Left hindlimb (tissue), 1 donor: ENCODE results near the gene TLCD3A.
"Not testable (repeated sequence)": the region's sequence is repeated elsewhere in the genome, so short reads cannot be mapped to it uniquely, and the experiment has no call there.

Experiments
- DNase-seq: peaks from one replicate; pipeline ENCODE4 v3.0.0-alpha.2; 2018

Gene TLCD3A

DNA sequence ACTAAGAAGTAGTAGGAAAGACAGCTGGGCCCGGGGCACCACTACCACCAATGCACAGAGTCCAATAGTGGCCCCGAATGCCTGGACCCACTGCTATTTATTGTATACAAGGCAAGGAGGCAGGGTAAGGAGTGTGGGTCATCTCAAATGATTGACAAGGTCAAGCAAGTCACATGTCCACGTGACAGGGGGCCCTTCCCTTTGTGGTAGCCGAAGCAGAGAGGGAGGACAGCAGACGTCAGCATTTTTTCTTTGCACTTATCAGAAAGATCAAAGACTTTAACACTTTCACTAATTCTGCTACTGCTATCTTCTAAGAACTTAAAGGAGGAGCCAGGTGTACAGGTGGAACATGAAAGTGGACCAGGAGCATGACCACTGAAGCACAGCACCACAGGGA lies 24.3 kb upstream of the TLCD3A start:
- no peak for DNase-seq

DNA sequence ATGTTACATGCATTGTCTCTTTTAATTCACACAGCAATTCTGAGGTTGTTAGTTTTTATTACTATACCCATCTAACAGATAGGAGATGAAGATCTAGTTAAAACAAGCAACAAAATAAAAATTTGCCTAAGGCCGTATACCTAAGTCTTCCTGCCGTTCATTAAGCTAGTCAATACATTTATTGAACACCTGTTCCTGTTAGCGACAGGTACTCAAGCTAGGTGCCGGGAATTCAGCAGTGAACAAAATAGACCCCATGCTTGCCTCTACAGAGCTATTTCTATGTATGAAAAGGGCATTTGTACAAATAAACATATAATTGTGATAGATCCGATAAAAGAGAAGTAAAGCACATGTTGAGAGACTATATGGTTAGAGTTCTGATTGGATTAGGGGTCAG lies 14.3 kb upstream of the TLCD3A start:
- no peak for DNase-seq

DNA sequence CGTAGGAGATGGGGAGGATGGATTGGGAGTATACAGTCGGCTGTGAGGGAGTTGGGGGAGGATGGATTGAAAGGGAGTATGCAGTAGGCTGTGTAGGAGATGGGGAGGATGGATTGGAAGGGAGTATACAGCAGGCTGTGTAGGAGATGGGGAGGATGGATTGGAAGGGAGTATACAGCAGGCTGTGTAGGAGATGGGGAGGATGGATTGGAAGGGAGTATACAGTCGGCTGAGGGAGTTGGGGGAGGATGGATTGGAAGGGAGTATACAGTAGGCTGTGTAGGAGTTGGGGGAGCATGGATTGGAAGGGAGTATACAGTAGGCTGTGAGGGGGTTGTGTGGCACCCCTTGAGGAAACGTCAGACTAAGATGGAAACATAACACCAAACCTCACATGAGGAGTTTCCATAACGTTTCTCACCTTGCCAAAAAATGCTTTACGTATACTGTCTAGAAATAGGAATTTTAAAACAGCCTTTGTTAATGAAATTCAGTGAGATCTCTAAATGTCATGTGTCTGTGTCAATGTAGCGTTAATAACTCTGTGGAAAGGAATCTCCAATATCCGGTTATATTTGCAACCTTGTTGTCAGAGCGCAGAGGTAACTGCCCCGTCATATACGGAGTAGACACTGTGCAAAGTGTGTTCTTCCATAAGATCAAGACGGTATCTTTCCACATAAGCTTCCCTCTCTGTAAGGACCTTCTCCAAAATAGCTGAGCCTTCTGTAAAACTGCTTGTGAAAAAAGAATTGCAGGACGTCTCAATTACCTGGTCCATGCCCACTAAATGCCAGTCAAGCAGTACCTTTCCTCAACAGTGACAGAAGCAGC lies 11.5 kb upstream of the TLCD3A start:
- no peak for DNase-seq

DNA sequence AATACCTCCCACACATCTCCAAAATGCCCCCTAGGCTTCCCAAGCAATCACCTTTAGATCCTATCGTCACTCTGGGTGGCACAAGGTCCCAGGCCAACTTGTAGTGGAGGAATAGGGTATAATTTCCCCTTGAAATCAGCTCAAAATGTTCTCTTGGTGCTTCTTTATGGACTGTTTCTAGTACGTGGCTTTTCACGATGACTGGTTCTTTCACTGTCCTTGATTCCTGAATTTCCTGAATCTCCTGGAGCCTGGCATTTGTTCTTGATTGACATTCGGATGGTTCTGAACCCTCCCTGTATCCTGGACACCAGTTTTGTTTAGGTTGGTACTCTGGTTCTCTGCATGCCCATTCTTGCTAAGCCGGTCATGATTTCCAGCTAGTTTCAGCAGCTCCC lies 10.9 kb upstream of the TLCD3A start:
- DNase-seq = no peak

DNA sequence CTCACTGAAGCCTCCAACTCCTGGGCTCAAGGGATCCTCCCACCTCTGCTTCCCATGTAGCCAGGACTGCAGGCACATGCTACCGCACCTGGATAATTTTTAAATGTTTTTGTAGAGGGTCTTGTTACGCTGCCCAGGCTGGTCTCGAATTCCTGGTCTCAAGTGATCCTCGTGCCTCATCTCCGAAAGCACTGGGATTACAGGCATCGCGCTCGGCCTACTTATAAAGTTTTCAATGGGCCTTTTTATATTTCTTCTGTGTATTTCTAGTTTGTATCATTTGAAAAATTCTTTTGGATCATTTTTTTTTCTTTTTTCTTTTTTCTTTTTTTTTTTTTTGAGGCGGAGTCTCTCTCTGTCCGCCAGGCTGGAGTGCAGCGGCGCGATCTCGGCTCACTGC lies 7.3 kb upstream of the TLCD3A start:
- no peak for DNase-seq

DNA sequence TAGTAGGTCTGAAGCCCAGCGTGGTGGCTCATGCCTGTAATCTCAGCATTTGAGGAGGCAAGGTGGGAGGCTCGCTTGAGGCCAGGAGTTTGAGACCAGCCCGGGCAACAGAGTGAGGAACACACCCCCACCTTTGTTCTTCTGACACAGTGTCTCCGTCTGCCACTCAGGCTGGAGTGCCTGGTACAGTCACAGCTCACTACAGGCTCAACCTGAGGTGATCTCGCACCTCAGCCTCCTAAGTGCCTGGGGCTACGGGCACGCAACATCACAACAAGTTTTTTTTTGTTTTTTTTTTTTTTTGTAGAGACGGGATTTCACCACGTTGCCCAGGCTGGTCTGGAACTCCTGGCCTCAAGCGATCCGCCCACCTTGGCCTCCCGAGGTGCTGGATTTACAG lies 6.7 kb upstream of the TLCD3A start:
- DNase-seq = no peak

DNA sequence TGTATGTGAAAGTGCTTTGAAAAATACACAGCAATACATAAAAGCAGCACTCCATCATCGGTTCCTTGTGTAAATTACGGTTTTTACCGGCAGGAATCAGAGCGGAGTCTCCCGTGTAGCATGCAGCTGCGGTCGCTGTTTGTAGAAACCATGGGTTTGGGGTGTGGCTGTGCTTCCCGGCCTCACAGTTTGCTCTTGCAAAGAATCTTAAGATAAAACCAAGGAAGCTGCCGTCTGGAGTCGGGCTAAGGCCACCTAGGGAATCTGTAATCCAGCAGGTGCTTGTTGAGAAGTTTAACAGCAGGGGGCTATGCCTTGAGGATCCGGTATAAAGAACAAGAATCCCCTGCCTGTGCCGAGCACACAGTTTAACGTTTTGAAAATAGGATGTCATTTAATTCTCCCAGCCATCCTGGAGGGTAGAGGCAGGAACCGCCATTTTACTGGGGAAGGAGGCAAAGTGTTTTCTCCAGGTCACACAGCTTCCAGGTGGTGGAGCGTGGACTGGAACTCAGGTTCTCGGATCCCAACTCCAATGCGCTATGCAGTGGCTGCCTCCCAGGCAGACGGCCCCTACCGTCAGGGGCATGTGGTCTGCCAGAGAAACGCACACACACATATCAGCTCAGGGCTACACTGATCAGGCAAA lies 6.0 kb upstream of the TLCD3A start:
- DNase-seq = no peak

DNA sequence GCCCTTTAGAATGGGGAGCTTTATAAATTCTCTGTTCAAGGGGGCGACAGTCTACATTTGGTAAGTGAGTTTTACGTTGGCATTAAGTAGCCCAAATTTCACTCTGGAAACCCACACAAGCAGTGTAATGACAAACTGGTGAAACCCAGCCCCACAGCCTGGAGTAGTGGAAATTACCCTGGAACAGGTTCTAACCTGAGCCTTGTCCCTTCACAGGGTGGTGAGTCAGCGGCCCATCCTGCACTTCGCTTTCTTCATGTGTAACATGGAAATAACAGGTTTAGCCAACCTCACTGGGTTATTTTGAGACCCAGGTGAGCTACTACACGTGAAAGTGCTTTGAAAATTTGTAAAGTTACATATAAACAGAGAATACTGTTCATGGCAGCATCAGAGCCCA lies 3.5 kb upstream of the TLCD3A start:
- no peak for DNase-seq

DNA sequence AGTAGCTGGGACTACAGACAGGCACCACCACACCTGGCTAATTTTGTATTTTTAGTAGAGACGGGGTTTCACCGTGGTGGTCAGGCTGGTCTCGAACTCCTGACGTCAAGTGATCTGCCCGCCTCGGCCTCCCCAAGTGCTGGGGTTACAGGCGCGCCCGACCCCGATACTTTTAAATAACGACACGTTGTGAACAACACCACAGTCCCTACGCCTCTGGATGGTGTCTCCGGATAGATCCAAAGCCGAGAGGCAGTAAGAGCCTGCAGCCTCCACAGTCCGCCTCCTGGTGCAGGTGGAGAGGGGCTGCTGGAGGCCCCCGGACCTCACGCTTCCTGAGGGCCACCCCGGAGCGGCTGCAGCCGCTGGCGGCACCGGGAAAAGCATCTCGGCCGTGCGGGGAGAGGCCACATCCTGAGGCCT lies 741 bp upstream of the TLCD3A start:
- peak; percentile 46 for DNase-seq

DNA sequence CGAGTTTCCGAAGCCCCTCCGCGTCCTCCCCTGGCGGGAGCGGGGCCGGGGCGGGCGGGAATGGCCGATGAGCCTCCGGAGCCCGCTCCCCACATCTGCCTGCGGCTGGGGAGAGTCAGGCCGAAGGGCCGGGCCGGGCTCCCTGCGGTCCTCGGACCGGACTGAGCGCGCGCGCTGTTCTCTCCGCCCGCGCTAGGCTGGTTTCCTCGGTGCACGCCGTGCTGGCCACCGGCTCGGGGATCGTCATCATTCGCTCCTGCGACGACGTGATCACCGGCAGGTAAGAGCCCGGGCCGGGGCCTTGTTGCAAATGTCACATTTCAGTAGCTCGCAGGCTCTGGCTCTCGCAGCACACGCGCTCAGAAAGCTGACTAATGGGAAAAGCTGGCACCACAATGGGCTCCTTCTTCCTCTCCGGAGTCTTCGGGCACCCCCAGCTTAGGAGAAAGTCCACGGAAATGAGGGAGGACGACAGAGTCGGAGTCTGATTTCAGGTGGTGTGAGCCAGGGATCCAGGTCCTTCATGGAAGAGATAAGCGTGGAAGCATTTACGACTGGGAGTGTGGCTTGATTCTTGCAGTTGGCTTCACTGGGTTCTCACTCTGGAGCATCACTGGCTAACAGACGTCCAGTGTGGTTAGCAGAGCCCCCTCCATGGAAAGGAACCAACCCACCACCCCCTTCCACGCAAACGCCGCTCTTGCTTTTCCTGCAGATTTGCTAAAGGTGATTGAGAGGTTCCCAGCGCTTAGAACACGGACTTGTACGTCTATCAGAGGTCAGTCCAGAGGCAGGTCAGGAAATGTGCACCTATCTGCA lies 715 bp downstream of the TLCD3A start:
- peak; percentile 62 for DNase-seq

DNA sequence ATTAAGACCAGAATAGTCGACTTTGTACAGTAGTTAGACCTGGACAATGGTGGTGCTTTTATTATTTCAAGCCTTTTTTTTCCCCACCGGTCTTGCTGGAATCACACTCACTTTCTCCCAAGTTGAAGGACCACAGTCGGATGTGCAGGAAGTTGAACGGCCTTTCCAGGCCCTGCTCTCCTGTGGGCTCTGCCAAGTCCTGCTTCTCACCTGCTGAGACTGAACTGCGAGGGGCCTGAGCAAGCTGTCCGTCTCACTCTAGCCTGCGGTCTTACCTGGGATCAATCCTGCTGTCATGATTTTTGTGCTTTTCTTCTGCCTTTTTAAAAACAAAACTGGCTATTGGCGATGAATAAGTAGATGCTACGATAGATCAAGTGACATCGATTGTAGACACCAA lies 1.3 kb downstream of the TLCD3A start:
- no peak for DNase-seq

DNA sequence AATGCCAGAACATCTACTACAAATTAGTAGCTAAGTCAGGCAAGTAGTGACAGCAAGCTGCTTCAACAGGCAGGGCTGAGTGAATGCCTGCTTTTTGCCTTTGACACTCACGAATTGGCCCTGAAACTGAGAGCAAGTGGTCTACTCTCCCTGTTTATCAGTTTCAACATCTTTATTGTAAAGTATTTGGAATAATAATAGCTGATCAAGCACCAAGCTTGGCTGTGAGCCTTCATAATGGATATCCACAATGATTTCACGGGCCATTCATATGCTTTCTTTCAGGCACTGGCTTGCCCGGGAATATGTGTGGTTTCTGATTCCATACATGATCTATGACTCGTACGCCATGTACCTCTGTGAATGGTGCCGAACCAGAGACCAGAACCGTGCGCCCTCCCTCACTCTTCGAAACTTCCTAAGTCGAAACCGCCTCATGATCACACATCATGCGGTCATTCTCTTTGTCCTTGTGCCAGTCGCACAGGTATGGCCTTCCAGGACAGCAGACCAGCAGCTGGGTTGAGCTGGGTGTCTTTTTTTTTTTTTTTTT lies 5.2 kb downstream of the TLCD3A start:
- no peak for DNase-seq

DNA sequence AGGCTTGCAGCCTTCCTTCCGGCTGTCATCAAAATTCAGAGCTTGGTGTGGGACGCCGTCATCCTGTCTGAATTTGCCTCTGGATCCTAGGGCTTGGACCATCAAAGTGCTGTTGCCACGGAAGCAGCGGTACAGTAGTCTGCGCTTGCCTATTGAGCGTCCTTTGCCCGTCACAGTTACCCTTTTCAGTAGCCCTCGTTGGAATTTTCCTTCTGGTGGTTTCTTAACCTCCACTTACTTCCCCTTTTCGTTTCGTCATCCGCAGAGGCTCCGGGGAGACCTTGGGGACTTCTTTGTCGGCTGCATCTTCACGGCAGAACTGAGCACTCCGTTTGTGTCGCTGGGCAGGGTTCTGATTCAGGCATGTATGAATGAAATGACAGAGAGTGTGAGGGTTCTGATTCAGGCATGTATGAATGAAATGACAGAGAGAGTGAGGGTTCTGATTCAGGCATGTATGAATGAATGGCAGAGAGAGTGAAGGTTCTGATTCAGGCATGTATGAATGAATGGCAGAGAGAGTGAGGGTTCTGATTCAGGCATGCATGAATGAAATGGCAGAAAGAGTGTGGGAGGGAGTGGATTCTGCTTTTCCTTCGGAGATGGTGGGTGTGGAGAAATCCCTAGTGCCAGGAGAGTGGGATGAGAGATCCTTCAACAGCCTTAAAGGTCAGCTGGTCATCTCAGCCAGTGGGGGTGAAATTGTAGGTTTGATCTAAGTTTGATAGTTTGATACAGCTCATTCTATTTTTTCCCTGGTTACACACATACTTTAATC lies 8.0 kb downstream of the TLCD3A start:
- DNase-seq = no peak

DNA sequence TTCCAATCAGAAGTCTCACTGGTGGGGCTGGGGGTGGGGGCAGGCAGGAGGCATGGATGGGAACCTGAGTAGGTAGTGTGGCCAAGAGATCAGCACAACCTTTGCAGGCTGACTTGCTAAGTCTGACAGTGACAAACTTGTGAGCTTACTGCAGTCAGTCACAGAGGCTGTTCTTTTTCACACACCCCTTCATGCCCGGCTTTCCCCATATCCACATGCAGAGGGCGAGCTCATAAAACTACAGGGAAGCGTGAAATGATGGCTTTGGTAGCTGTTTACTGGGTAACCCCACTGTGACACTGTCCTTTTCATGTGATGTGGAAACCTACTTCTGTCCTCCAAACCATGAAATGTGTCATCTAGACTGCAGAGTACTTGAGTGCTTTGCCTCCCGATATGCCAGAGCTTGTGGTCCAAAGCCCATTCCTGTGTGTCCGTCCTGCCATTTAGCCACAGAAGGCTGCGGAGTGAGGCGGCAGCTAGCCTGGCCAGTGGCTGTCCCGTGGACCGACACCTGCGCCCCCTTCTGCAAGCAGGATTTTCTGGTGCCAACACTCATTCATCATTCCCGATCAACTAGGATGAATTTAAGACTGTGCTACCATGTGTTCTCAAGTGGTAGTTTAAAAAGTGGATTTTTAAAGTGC lies 9.9 kb downstream of the TLCD3A start:
- no peak for DNase-seq

DNA sequence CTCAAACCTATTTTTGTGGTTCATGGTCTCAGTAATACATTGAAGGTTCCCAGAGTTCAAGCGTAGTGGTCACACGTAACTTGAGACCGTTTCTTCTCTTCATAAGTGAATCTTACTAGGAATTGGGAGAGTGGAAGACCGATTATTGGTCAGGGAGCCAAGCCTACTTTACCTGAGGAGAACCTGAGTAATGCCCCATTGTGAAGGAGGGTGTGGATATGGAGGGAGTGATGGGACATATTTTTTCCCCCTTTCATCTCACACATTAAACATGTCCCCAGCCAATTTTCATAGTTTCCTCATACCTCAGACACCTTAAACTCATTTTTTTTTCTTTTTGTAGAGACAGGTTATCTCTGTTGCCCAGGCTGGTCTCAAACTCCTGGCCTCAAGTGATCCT lies 10.7 kb downstream of the TLCD3A start:
- DNase-seq = no peak

DNA sequence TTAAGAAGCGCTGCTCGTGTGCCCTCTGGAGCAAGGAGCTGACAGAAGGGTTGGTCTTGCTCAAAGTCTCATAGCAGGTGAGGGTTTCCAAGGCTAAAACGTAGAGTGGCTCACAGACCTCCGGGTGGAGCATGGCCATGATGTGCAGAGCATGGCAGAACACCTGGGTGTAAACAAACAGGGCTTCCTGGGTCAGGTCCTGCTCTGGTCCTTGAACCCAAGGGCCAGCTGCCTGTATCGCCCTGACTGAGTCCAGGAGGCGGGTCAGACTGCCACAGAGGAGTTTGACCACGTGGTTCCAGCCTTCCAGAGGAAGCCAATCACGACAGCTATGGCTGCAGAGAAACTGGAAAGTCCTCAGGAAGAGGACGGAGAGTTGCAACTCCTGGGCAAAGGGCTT lies 12.5 kb downstream of the TLCD3A start:
- DNase-seq = no peak

DNA sequence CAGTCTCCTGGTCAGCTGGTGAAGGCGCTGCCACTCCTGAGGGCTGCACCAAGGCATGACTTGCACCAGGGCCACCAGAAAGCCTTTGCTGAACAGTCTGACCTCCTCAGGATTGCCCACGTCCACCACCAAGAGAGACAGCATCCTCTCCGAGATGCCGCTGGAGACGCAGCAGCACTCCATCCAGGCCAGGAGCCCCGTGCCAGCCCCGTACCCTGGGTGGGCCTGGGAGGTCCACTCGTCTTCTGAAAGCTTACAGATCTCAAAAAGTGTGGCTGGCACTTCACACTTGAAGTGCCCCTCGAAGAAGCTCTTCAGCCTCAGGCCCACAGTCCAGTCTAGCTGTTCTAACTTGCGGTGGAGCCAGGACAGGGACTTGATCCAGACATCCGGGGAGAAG lies 13.0 kb downstream of the TLCD3A start:
- no peak for DNase-seq

DNA sequence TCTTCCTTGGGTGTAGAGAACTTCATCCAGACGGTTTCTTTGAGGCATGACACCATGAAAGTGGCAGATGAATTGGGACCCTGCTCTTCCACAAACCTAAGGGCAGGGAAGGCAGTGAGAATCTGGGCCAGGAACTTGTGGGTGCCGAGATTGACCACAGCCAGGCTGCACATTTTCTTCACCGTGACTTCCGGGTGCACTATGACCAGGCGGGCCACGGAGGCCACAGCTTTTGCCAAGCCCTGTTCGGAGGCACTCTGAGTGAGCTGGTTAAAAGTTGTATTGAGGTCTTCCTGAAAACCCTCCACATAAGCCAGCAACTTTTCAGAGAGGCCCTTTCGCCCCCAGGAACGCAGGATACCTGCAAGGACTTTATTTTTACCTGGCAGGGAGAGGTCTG lies 13.8 kb downstream of the TLCD3A start:
- DNase-seq = no peak

DNA sequence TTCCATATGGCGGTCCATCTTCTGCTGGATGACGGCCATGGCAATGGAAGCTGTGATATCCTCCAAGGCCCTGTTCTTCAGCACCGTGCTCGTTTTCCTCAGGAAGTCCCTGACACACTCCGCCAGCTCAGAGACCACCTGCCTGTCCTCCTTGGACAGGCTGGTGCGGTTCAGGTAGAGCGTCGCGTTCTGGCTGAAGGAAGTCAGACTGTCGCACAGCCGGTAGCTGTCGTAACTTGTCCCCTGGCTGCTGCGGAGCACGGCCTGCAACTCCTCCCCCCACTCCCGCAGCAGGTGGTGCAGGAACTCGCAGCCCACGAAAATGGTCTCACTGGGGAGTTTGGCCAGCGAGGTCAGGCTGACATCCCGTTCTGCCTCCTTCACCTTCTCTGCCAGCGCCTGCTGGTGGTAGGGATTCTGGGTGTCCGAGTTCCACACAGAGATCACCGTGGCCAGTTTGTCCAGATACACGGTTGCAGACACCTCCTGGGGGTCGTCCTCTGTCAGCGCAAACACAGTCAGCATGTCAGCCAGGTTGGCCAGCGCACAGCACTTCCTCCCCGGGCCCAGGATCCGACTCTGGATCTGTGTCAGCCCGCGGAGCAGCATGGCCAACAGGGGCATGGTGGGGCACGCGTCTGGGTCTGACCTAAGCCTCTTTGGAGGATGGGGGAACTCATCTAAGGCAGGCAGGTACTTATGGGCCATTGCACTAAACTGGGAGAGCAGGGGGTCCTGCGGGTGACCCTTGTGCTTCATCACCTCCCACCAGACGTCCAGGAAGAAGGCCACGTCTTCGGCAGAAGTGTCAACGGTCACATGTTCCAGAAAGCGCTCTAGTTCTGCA lies 14.6 kb downstream of the TLCD3A start:
- DNase-seq = no peak

DNA sequence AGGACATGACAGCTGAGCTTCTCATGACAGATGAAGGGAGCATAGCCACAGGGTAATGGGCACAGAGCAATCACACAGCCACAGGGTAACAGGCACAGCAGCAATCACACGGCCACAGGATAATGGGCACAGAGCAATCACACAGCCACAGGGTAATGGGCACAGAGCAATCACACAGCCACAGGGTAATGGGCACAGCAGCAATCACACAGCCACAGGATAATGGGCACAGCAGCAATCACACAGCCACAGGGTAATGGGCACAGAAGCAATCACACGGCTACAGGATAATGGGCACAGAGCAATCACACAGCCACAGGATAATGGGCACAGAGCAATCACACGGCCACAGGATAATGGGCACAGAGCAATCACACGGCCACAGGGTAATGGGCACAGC lies 16.2 kb downstream of the TLCD3A start:
- not testable (repeated sequence) for DNase-seq

DNA sequence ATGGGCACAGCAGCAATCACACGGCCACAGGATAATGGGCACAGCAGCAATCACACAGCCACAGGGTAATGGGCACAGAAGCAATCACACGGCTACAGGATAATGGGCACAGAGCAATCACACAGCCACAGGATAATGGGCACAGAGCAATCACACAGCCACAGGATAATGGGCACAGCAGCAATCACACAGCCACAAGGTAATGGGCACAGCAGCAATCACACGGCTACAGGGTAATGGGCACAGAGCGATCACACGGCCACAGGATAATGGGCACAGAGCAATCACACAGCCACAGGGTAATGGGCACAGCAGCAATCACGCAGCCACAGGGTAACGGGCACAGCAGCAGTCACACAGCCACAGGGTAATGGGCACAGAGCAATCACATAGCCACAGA lies 17.0 kb downstream of the TLCD3A start:
- DNase-seq = not testable (repeated sequence)
